Suprapubic skin (tissue), 3 donors: ENCODE data around the gene RPL37.
"Not testable (repeated sequence)": the region's sequence is repeated elsewhere in the genome, so short reads cannot be mapped to it uniquely, and the experiment has no call there.

Source experiments
- POLR2AphosphoS5 ChIP-seq, 3 donors: sonication (generic); formaldehyde crosslinking; IDR thresholded peaks; one replicate each; pipeline ENCODE4 v1.6.1; 2017; ENCODE audit warnings: antibody characterized with exemption in 3 of 3
- TF ChIP-seq, protein P1 (sequence below), 2 donors: fragments of 200-600 bp in 1 of 2; fragments of 450-650 bp in 1 of 2; sonication (generic) in 1 of 2; IDR thresholded peaks; one replicate each; pipeline ENCODE4 v1.5.1; 2016 to 2019; ENCODE audit warnings: antibody characterized with exemption in 2 of 2, mild to moderate bottlenecking in 1 of 2, moderate library complexity in 1 of 2

DNA sequence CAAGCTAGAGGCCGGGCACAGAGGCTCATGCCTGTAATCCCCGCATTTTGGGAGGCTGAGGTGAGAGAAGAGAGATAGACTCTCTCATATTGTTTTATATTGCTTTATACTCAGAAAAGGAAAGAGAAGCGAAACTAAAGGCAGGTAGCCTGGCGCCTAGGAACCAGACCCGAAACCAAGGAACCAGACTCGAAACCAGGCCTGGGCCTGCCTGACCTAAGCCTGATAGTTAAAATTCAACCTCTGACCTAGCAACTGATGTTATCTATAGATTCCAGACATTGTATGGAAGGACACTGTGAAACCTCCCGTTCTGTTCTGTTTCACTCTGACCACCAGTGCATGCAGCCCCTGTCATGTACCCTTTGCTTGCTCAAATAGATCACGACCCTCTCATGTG lies 37.2 kb upstream of the RPL37 start:
- TF ChIP-seq, protein P1, sequence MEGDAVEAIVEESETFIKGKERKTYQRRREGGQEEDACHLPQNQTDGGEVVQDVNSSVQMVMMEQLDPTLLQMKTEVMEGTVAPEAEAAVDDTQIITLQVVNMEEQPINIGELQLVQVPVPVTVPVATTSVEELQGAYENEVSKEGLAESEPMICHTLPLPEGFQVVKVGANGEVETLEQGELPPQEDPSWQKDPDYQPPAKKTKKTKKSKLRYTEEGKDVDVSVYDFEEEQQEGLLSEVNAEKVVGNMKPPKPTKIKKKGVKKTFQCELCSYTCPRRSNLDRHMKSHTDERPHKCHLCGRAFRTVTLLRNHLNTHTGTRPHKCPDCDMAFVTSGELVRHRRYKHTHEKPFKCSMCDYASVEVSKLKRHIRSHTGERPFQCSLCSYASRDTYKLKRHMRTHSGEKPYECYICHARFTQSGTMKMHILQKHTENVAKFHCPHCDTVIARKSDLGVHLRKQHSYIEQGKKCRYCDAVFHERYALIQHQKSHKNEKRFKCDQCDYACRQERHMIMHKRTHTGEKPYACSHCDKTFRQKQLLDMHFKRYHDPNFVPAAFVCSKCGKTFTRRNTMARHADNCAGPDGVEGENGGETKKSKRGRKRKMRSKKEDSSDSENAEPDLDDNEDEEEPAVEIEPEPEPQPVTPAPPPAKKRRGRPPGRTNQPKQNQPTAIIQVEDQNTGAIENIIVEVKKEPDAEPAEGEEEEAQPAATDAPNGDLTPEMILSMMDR (IDR thresholded peaks at IDR 0.05), result not testable (repeated sequence)
- not testable (repeated sequence) for TF ChIP-seq POLR2AphosphoS5 (IDR thresholded peaks at IDR 0.05)
